ENCODE measurements around the gene JAKMIP2.
"Not testable (repeated sequence)": the region's sequence is repeated elsewhere in the genome, so short reads cannot be mapped to it uniquely, and the experiment has no call there.

- TF ChIP-seq TAF1 (IDR thresholded peaks at IDR 0.05; ENCODE audit: low read depth); CTCF (IDR thresholded peaks at IDR 0.05; ENCODE audit: poor library complexity, severe bottlenecking); POLR2AphosphoS5 (IDR thresholded peaks at IDR 0.05); RAD21 (conservative IDR thresholded peaks at IDR 0.05); MXI1 (conservative IDR thresholded peaks at IDR 0.05; ENCODE audit: poor library complexity, severe bottlenecking); EZH2 (IDR thresholded peaks at IDR 0.05; ENCODE audit: borderline replicate concordance, insufficient read depth, low read length, poor library complexity, severe bottlenecking); EP300 (conservative IDR thresholded peaks at IDR 0.05; ENCODE audit: poor library complexity, severe bottlenecking); SMC3 (conservative IDR thresholded peaks at IDR 0.05; ENCODE audit: poor library complexity): not testable (repeated sequence)
These were observed 200.3 kb downstream of the JAKMIP2 start for GRCh38 chr5:147582272-147582671.
